KOPT-K1 (cell line): ENCODE results near the gene TRAPPC10.
A peak's percentile ranks its signal among the peaks of the same experiment; 100 is the strongest.

Experiments
- H3K27ac ChIP-seq: fragments of 200-600 bp; sonication (generic); 2 replicates; pipeline ENCODE4 v1.5.1; 2016; ENCODE audit warnings: antibody characterized with exemption, mild to moderate bottlenecking, low read depth, low read length; ENCODE audit not compliant: poor library complexity, severe bottlenecking
- H3K36me3 ChIP-seq: fragments of 200-600 bp; sonication (generic); 2 replicates; pipeline ENCODE4 v1.5.1; 2017; ENCODE audit warnings: antibody characterized with exemption, mild to moderate bottlenecking, low read length, moderate library complexity; ENCODE audit not compliant: insufficient read depth
- H3K9me3 ChIP-seq: fragments of 200-600 bp; sonication (generic); 2 replicates; pipeline ENCODE4 v1.5.1; 2017; ENCODE audit warnings: antibody characterized with exemption, low read length, mild to moderate bottlenecking; ENCODE audit not compliant: insufficient read depth, poor library complexity, severe bottlenecking

The TRAPPC10 gene, protein sequence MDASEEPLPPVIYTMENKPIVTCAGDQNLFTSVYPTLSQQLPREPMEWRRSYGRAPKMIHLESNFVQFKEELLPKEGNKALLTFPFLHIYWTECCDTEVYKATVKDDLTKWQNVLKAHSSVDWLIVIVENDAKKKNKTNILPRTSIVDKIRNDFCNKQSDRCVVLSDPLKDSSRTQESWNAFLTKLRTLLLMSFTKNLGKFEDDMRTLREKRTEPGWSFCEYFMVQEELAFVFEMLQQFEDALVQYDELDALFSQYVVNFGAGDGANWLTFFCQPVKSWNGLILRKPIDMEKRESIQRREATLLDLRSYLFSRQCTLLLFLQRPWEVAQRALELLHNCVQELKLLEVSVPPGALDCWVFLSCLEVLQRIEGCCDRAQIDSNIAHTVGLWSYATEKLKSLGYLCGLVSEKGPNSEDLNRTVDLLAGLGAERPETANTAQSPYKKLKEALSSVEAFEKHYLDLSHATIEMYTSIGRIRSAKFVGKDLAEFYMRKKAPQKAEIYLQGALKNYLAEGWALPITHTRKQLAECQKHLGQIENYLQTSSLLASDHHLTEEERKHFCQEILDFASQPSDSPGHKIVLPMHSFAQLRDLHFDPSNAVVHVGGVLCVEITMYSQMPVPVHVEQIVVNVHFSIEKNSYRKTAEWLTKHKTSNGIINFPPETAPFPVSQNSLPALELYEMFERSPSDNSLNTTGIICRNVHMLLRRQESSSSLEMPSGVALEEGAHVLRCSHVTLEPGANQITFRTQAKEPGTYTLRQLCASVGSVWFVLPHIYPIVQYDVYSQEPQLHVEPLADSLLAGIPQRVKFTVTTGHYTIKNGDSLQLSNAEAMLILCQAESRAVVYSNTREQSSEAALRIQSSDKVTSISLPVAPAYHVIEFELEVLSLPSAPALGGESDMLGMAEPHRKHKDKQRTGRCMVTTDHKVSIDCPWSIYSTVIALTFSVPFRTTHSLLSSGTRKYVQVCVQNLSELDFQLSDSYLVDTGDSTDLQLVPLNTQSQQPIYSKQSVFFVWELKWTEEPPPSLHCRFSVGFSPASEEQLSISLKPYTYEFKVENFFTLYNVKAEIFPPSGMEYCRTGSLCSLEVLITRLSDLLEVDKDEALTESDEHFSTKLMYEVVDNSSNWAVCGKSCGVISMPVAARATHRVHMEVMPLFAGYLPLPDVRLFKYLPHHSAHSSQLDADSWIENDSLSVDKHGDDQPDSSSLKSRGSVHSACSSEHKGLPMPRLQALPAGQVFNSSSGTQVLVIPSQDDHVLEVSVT

DNA sequence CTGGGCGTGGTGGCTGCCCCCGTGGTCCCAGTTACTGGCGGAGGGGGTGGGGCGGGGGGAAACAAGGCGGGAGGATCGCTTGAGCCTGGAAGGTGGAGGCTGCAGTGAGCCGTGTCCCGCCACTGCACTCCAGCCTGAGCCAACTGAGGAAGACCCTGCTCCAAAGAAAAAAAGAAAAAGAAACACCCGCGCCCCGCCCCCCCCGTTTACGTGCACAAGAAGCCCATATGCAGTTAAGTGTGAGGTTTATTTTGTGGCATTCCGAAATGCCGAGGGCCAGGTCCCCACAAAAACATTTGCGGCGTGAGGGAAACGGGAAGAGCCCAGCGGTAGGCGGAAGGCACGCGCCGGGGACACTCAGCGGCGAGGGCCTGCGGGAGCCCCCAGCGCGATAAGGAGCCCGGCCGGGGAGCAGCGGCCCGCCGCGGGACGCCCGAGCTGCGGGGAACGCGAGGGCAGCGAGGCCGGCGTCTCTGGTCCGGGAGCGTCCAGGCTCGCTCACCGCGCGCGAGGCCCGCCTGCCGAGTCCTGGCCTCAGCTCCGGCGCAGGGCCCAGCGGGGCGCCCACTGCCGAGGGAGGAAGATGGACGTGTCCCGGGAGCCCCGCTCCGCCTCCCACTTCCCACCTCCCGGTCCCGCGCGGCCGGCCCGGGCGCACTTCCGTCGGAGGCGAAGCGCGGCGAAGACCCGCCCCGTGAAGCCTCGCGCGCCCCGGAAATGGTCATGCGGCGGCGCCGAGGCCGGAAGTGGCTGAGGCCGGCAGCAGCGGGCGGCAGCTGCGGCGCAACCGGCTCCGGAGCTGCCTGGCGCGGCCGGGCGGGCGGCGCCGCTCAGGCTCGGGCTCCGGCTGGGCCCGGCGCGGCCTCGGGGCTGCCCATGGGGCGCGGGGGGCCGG, at the start of gene TRAPPC10:
Gene TRAPPC10, plus strand, starts transcription at position 731 of the 895 bp plus-strand sequence. CDS start 185 bp downstream, outside the sequence.
- Histone ChIP-seq H3K27ac (peak within 1 kb of the TSS; percentile 88), H3K9me3 (no peaks in the 10 kb centered on the region), H3K36me3 (0 out of 2 replicates have a peak, but pooled peaks cover 8% of the 10 kb centered on the region)

DNA sequence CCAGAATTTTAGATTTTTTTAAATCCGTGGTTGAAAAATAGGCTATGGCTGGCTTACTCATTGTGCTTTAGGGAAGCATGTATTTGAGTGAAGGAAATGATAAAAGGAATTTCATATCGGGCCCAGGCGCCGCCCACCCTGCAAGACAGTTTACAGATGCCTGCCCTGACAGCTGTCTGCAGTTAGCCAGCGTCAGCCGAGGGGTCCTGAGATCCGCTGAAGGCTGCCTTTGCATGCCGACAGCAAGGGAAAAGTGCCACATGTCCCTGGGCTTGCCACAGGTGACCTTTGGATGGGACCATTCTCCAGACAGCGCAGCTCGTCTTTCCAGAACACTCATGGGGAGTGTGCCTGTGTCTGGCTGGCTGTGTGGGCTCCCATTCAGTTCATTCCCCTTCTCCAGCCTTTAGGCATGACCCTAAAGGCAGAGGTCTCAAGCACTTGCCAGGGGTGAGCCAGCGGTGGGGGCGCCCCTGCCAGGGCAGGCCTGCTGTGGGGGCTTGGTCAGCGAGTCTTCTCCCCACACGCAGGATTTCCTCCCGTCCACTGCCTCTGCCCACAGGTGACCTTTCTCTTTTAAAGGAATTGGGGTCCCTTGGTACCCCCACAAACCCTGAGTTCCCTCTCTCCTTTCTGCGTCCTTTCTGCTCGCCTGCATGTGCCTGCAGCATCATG, 46.1 kb upstream of the TRAPPC10 start:
- Histone ChIP-seq H3K27ac (no peak overlapping the region), H3K9me3 (no peaks in the 10 kb centered on the region), H3K36me3 (peaks cover 28% of the 10 kb centered on the region; the same call in 1 of the 2 replicates)

DNA sequence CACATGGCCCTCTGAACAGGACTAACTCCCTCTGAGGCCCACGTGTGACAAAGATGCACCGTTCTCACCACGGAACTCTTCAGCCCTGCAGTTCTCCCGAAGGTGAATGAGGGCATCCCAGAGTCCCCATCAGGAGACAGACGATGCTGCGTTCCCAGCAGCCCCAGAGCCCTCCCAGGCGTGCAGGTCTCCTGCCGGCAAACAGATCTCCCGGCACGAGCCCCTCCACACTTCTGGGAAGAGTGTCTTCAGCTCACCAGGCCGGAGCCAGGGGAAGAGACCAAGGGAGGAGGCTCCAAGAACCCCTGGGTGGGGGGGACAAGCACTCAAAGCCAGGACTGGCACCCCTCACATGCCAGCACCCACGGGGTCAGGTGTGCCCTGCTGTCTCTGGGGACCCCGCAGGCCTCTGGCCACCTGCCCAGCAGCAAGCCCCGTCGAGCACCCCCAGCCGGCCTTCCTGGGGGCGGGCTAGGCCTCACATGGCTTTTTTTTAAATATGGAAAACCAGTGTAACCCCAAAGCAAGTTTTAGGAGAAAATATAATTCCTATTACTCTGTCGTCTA, 45.1 kb upstream of the TRAPPC10 start:
- Histone ChIP-seq H3K9me3 (no peaks in the 10 kb centered on the region), H3K36me3 (peaks cover 34% of the 10 kb centered on the region; the same call in 1 of the 2 replicates), H3K27ac (no peak overlapping the region)

DNA sequence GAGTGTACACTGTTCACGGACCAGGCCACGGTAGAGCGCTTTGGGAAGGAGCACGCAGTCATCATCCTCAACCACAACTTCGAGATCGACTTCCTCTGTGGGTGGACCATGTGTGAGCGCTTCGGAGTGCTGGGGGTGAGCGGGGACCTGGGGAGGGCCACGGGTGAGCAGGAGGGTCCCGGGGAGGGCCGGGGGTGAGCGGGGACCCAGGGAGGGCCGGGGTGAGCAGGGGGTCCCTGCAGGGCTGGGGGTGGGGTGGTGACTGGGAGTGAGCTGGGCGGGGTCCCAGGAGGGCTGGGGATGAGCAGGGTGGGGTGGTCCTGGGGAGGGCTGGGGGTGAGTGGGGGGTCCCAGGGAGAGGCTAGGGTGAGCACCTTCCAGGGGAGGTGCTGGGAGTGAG, 44.1 kb upstream of the TRAPPC10 start:
- Histone ChIP-seq H3K9me3 (no peaks in the 10 kb centered on the region), H3K36me3 (peaks cover 39% of the 10 kb centered on the region; the same call in 1 of the 2 replicates), H3K27ac (no peak overlapping the region)

DNA sequence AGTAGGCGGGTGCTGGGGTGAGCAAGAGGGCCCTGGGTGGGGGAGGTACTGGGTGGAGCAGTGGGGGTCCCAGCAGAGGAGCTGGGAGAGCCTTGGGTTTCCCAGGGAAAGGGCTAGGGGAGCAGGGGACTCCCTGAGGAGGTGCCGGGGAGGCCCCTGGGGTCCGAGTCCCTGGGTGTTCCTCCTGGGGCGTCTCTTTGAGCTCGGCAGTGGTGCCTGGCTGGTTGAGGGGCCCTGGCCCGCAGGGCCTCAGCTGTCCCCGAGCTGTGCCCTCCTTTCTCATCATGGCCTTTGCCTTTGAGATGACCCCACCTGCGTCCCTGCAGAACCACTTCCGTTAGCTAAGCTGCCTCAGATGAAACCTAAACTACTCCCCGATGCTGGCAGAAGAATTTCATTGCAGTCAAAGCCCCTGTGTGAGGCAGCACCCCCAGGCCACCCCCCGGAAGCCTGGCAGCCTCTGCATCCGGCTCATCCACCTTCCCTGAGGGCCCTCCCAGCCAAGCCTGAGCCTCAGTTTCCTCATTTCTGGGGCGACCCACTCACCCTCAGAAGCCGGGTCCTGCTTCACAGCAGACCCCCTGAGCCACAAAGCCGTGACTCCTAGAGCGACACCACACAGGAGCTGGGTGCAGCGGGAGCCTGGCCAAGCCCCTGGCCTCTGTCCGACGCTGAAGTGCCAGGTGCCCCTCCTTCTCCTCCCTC, 43.5 kb upstream of the TRAPPC10 start:
- Histone ChIP-seq H3K9me3 (no peaks in the 10 kb centered on the region), H3K27ac (no peak overlapping the region), H3K36me3 (peaks cover 39% of the 10 kb centered on the region; the same call in 1 of the 2 replicates)

DNA sequence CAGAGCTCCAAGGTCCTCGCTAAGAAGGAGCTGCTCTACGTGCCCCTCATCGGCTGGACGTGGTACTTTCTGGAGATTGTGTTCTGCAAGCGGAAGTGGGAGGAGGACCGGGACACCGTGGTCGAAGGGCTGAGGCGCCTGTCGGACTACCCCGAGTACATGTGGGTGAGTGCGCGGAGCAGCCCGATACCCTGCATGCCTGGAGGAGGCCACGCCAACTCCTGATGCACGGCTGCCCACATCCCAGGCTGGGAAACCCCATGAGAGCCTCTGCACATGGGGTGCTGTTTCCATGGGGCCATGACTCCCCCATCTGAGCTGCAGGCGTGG, 43.0 kb upstream of the TRAPPC10 start:
- Histone ChIP-seq H3K36me3 (peaks cover 39% of the 10 kb centered on the region; the same call in 1 of the 2 replicates), H3K9me3 (no peaks in the 10 kb centered on the region), H3K27ac (no peak overlapping the region)

DNA sequence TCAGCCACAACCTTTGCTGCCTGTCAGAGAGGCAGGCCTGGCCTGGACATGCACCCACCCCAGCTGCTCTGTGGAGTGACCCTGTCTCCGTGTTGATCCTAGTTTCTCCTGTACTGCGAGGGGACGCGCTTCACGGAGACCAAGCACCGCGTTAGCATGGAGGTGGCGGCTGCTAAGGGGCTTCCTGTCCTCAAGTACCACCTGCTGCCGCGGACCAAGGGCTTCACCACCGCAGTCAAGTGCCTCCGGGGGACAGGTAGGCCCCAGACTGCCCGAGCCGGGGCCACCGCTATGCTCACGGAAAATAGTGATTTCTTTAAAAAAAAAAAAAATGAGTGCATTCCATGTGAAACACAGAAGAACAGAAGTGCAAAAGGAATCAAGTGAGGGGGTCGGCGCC, 41.6 kb upstream of the TRAPPC10 start:
- Histone ChIP-seq H3K36me3 (peaks cover 39% of the 10 kb centered on the region; the same call in 1 of the 2 replicates), H3K9me3 (no peaks in the 10 kb centered on the region), H3K27ac (no peak overlapping the region)

DNA sequence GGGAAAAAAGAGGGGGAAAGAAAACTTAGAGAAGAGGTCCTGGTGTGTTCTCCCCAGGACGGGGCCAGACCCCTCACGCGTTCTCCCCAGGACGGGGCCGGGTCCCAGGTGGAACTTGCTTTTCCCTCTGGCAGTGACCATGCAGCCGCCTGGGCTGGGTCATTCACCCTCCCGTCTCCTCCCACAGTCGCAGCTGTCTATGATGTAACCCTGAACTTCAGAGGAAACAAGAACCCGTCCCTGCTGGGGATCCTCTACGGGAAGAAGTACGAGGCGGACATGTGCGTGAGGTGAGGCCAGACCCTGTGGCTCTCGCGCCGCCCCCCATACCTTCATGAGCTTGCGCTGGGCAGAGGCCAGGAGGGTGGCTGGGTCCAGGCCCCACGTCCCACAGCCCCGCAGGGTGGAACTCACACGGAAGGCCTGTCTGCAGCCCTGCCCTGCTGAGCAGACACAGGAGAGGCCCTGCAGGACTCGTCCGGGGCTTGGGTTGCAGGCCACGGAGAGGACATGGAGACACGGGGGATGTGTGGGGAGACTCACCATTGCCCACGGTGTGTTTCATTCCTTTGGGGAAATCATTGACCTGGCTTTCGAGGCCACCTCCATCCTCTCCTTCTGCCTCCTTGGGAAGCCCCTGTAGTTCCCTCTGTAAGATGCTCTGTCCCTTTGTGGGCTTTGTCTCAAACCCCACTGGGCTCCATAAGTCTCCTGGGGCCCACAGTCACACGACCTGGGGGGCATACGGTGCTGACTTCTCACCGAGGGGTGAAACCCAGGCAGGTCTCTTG, 40.7 kb upstream of the TRAPPC10 start:
- Histone ChIP-seq H3K27ac (no peak overlapping the region), H3K9me3 (no peaks in the 10 kb centered on the region), H3K36me3 (peaks cover 39% of the 10 kb centered on the region; the same call in 1 of the 2 replicates)

DNA sequence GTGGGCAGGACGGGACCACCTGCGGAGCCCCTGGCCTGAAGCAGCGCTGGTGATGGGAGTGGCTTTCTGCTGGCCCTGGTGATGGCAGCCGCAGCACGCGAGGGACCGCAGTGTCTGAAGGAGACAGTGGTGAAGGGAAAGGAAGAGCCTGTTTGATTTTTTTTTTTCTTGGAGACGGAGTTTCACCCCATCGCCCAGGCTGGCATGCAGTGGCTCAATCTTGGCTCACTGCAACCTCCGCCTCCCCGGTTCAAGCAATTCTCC, 40.2 kb upstream of the TRAPPC10 start:
- peaks cover 39% of the 10 kb centered on the region; the same call in 1 of the 2 replicates for H3K36me3 ChIP-seq
- H3K9me3 ChIP-seq, result no peaks in the 10 kb centered on the region
- no peak overlapping the region for H3K27ac ChIP-seq

DNA sequence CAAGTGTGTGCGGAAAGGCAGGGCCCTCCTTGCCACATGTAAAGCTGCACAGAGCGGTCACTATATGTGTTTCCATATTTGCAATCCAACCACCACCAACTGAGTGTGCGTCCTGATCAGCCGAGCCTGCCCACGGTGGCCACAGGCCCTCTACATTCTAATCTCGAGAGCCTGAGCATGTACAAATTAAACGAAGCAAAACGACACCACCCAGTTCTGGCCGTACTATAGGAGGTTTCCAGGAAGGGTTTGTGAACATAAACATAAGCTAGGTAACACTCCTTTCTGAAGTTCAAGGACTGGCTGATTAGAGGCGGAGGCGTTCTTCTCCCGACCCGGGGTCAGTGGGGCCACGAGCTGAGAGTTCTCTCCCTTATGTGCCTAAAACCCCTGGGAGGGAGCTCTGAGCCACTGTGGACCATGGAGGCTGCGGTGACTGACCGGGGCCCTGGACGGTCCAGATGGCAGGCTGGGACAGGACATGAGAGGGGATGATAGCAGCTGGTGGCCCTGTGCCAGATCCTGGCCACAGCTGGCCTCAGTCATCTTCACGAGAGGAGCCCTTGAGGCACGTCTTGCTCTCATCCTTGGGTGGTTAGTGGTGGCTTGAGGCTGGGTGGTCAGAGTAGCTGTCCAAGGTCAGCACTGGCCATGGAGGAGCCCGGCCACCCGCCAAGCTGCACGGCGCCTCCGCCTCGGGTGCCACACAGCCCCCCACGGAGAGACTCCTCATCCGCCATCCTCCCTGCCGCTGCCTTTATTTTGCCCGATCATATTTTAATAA, 39.1 kb upstream of the TRAPPC10 start:
- Histone ChIP-seq H3K36me3 (peaks cover 43% of the 10 kb centered on the region), H3K9me3 (no peaks in the 10 kb centered on the region), H3K27ac (no peak overlapping the region)

DNA sequence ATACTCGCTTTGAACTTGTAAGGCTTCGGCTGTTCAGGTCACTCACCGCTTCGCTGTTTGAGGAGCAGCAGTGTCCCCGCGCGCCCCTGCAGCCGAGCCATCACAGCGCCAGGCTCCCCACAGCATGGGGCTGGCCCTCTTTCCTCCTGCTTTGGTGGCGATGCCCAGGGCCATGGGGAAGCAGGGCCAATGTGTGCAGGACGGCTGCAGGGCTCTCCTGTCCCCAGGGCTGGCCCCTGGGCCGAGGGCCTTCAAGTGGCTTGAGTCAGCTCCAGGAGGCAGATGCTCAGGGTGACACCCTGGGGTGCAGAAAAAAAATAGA, 38.5 kb upstream of the TRAPPC10 start:
- H3K36me3 ChIP-seq, result peaks cover 47% of the 10 kb centered on the region
- H3K27ac ChIP-seq, result no peak overlapping the region
- no peaks in the 10 kb centered on the region for H3K9me3 ChIP-seq
